DND-41 (cell line): ENCODE results near the gene PCDHA2.
A peak's percentile ranks its signal among the peaks of the same experiment; 100 is the strongest.
"Not testable (repeated sequence)": the region's sequence is repeated elsewhere in the genome, so short reads cannot be mapped to it uniquely, and the experiment has no call there.

ENCODE experiments used
- ATAC-seq: fragments of 200-7000 bp; cut with Tn5 transposase; 3 replicates; pipeline ENCODE4 v1.9.1; 2021; ENCODE audit warnings: low read depth; ENCODE audit not compliant: insufficient read depth
- DNase-seq: peaks from one replicate; pipeline ENCODE4 v3.0.0-alpha.2; 2020
- H2AFZ ChIP-seq: 2 replicates; pipeline ENCODE4 v1.6.0; 2012; ENCODE audit warnings: low read depth, low read length
- H3K27ac ChIP-seq: 2 replicates; pipeline ENCODE4 v1.5.1; 2012; ENCODE audit warnings: low read length, inconsistent platforms
- H3K27me3 ChIP-seq: fragments of 200-600 bp; sonication (generic); 2 replicates; pipeline ENCODE4 v1.6.0; 2012; ENCODE audit warnings: low read length, mild to moderate bottlenecking, inconsistent platforms; ENCODE audit not compliant: insufficient read depth, poor library complexity
- H3K36me3 ChIP-seq: 2 replicates; pipeline ENCODE4 v1.5.1; 2012; ENCODE audit warnings: low read length, inconsistent platforms; ENCODE audit not compliant: insufficient read depth
- H3K4me1 ChIP-seq: 2 replicates; pipeline ENCODE4 v1.5.1; 2012; ENCODE audit warnings: mild to moderate bottlenecking, low read length; ENCODE audit not compliant: insufficient read depth
- H3K4me2 ChIP-seq: 2 replicates; pipeline ENCODE4 v1.6.0; 2012; ENCODE audit warnings: mild to moderate bottlenecking, moderate library complexity, low read length, inconsistent platforms; ENCODE audit not compliant: insufficient read depth
- H3K4me3 ChIP-seq, 2 experiments: fragments of 200-600 bp in 1 of 2; shearing (Covaris generic) in 1 of 2; 2 replicates each; pipeline ENCODE4 v1.5.1; 2012 to 2016; ENCODE audit warnings: inconsistent platforms in 2 of 2, low read length in 2 of 2, mild to moderate bottlenecking in 2 of 2, low read depth in 1 of 2, moderate library complexity in 1 of 2
- H3K79me2 ChIP-seq: 2 replicates; pipeline ENCODE4 v1.6.0; 2012; ENCODE audit warnings: low read length, inconsistent platforms; ENCODE audit not compliant: insufficient read depth
- H3K9ac ChIP-seq: 2 replicates; pipeline ENCODE4 v1.6.0; 2012; ENCODE audit warnings: low read depth, mild to moderate bottlenecking, inconsistent platforms, low read length, moderate library complexity
- H3K9me3 ChIP-seq: 2 replicates; pipeline ENCODE4 v1.5.1; 2012; ENCODE audit warnings: low read length, moderate library complexity, mild to moderate bottlenecking, inconsistent platforms; ENCODE audit not compliant: insufficient read depth, severe bottlenecking
- H4K20me1 ChIP-seq: 2 replicates; pipeline ENCODE4 v1.6.0; 2012; ENCODE audit warnings: low read length; ENCODE audit not compliant: insufficient read depth
- CTCF ChIP-seq: IDR thresholded peaks from 2 replicates; pipeline ENCODE4 v1.5.1; 2012; ENCODE audit warnings: borderline replicate concordance, low read length, moderate library complexity, mild to moderate bottlenecking; ENCODE audit not compliant: poor library complexity, severe bottlenecking; ENCODE audit errors: extremely low read depth
- EZH2 ChIP-seq: IDR thresholded peaks from 3 replicates; pipeline ENCODE4 v1.6.1; 2012; ENCODE audit warnings: borderline replicate concordance, low read depth, mild to moderate bottlenecking, moderate library complexity, low read length, inconsistent platforms; ENCODE audit not compliant: severe bottlenecking

PCDHA2 gene

GRCh38 chr5:140800816-140801493 lies 6.3 kb downstream of the PCDHA2 start, which contains the start of gene PCDHA3:
Gene PCDHA3, plus strand, starts transcription at chr5:140801057.
- Histone ChIP-seq H3K4me3 (no peak within 1 kb of the TSS), H3K27ac (no peak within 1 kb of the TSS), H3K4me2 (no peak within 1 kb of the TSS), H3K9me3 (no peaks in the 10 kb centered on the region), H3K27me3 (no peaks in the 10 kb centered on the region), H3K9ac (no peak within 1 kb of the TSS), H3K4me1 (no peaks in the 10 kb centered on the region), H3K36me3 (no peaks in the 10 kb centered on the region), H4K20me1 (no peaks in the 10 kb centered on the region), H2AFZ (no peak within 1 kb of the TSS), H3K79me2 (no peaks in the 10 kb centered on the region)
- ATAC-seq, result no peak
- TF ChIP-seq EZH2, result no peak
- peak; percentile 19 for TF ChIP-seq CTCF
- no peak for DNase-seq

GRCh38 chr5:140801494-140801841 lies 6.8 kb downstream of the PCDHA2 start:
- no peak for DNase-seq

GRCh38 chr5:140802381-140802780 lies 7.7 kb downstream of the PCDHA2 start:
- not testable (repeated sequence) for H3K4me1 ChIP-seq, DNase-seq, H3K36me3 ChIP-seq, H3K27me3 ChIP-seq, ATAC-seq, H3K9me3 ChIP-seq, H4K20me1 ChIP-seq, H2AFZ ChIP-seq, H3K4me2 ChIP-seq, H3K4me3 ChIP-seq, H3K9ac ChIP-seq, H3K79me2 ChIP-seq, H3K27ac ChIP-seq

More at GRCh38 chr5:140801494-140801841, 6.8 kb downstream of the PCDHA2 start:
- H3K4me3 ChIP-seq, result no peak overlapping the region
- ATAC-seq, result no peak
- no peaks in the 10 kb centered on the region for H3K9me3 ChIP-seq
- H3K4me1 ChIP-seq, result no peaks in the 10 kb centered on the region
- H3K27me3 ChIP-seq, result no peaks in the 10 kb centered on the region
- H3K36me3 ChIP-seq, result no peaks in the 10 kb centered on the region
- H3K27ac ChIP-seq, result no peak overlapping the region
- TF ChIP-seq CTCF (no peak), EZH2 (no peak)
- H2AFZ ChIP-seq, result no peak overlapping the region
- no peaks in the 10 kb centered on the region for H4K20me1 ChIP-seq
- no peaks in the 10 kb centered on the region for H3K79me2 ChIP-seq
- no peak overlapping the region for H3K4me2 ChIP-seq
- no peak overlapping the region for H3K9ac ChIP-seq

- Histone ChIP-seq H3K79me2 (no peaks in the 10 kb centered on the region), H3K9ac (no peak overlapping the region), H3K4me3 (no peak overlapping the region), H4K20me1 (no peaks in the 10 kb centered on the region), H3K27ac (no peak overlapping the region), H3K4me1 (no peaks in the 10 kb centered on the region), H3K4me2 (no peak overlapping the region), H2AFZ (no peak overlapping the region), H3K36me3 (no peaks in the 10 kb centered on the region), H3K27me3 (no peaks in the 10 kb centered on the region), H3K9me3 (no peaks in the 10 kb centered on the region)
- DNase-seq (no peak), ATAC-seq (no peak)
- no peak for TF ChIP-seq EZH2
- no peak for TF ChIP-seq CTCF
Observed at GRCh38 chr5:140802781-140803271, 8.2 kb downstream of the PCDHA2 start.
